ENCODE data around the gene NMT2.

GRCh38 chr10:15059914-15060313 is 108.6 kb downstream of the NMT2 start:
- TF ChIP-seq POLR2A (IDR thresholded peaks at IDR 0.05) (no peak), CTCF (IDR thresholded peaks at IDR 0.05) (no peak)
